Ovary (tissue), 9 donors: ENCODE results near the gene LGI1. TPM values are rescaled to one million over a fixed set of nuclear protein-coding genes. Genes with fewer than 3 reads are reported as not detected.

Experiments
- DNase-seq, 5 donors: peaks; one replicate each; pipeline ENCODE4 v3.0.0-alpha.2; 2019 to 2020
- H3K27ac ChIP-seq, 2 donors: fragments of 200-600 bp; one replicate each; pipeline versions ENCODE4 v1.5.1 to v1.8.0; 2019 to 2022
- H3K27me3 ChIP-seq: fragments of 200-600 bp; one replicate; pipeline ENCODE4 v1.8.0; 2022
- H3K36me3 ChIP-seq: fragments of 200-600 bp; sonication (generic); one replicate; pipeline ENCODE4 v1.5.1; 2019
- H3K4me1 ChIP-seq: one replicate; pipeline ENCODE4 v1.8.1; 2013; ENCODE audit warnings: mild to moderate bottlenecking, moderate library complexity; ENCODE audit not compliant: insufficient read depth
- H3K4me3 ChIP-seq: fragments of 200-600 bp; sonication (generic); one replicate; pipeline ENCODE4 v1.5.1; 2017
- H3K9me3 ChIP-seq, 2 donors: fragments of 200-600 bp in 1 of 2; sonication (generic) in 1 of 2; one replicate each; pipeline versions ENCODE4 v1.5.1 to v1.8.1; 2013 to 2019; ENCODE audit warnings: mild to moderate bottlenecking in 1 of 2, moderate library complexity in 1 of 2
- EP300 ChIP-seq: sonication (generic); formaldehyde crosslinking; IDR thresholded peaks from one replicate; pipeline ENCODE4 v1.6.1; 2017; ENCODE audit warnings: antibody characterized with exemption
- POLR2A ChIP-seq: fragments of 450-650 bp; IDR thresholded peaks from one replicate; pipeline ENCODE4 v1.6.1; 2017; ENCODE audit warnings: antibody characterized with exemption, mild to moderate bottlenecking, moderate library complexity
- WGBS, 3 donors: extraction: QIAGEN DNeasy Blood & Tissue Kit in 1 of 3; methylation state at CpG; one replicate each; pipeline versions ENCODE4 v1.1.5 to v1.1.7; 2013 to 2017; 5-methylcytosine and 5-hydroxymethylcytosine counted together
- intact Hi-C, 4 donors: fragments of 100-400 bp; cut with DNase I; formaldehyde crosslinking; loops; one replicate each; pipeline versions ENCODE4 v1.11.0 to v1.15.1; 2022 to 2023
- polyA plus RNA-seq, 2 donors: library from polyadenylated mRNA; stranded (reverse); fragments of 200-250 nt in 1 of 2; fragments of 350-450 nt in 1 of 2; fragmentation: Illumina TruSeq in 1 of 2; extraction: RNeasy Lipid Tissue Mini Kit (QIAGEN cat#74804) in 1 of 2; gene quantifications; one replicate each; pipeline ENCODE4 v1.2.3, GENCODE V29; 2013 to 2014
- total RNA-seq, 7 donors: library from RNA; depleted of rRNA in 2 of 7; stranded (reverse); fragments of >200 nt in 2 of 7; fragmentation: NEBNext Ultra II Directional in 3 of 7; extraction: Animal tissue kit (Norgen Biotek cat#: 25700) in 3 of 7; gene quantifications; one replicate each; pipeline versions ENCODE4 v1.1.0 to v1.2.4, GENCODE V29; 2016 to 2023
- TF ChIP-seq, protein P1 (sequence below), 3 donors: fragments of 450-650 bp in 2 of 3; fragments of 200-600 bp in 1 of 3; IDR thresholded peaks; one replicate each; pipeline versions ENCODE4 v1.5.1 to v1.8.0; 2016 to 2022; ENCODE audit warnings: antibody characterized with exemption in 3 of 3, mild to moderate bottlenecking in 1 of 3
- donor health status: DM: no; HTN: no; CAD: no; lungs with moderate emphysema.
- donor health status: DM: no; HTN: no; CAD: no.
- donor health status: Bipolar disorder and iron deficiency.
- donor health status: DM: yes; HTN: yes; CAD: no.
- donor health status: DM: no; HTN: no; CAD: no.
- donor health status: DM: yes; HTN: yes; CAD: no.

Gene LGI1
- total and polyA plus RNA-seq, 9 donors, result 0.04 to 2.1 (median 0.38) TPM; not detected in 6

DNA sequence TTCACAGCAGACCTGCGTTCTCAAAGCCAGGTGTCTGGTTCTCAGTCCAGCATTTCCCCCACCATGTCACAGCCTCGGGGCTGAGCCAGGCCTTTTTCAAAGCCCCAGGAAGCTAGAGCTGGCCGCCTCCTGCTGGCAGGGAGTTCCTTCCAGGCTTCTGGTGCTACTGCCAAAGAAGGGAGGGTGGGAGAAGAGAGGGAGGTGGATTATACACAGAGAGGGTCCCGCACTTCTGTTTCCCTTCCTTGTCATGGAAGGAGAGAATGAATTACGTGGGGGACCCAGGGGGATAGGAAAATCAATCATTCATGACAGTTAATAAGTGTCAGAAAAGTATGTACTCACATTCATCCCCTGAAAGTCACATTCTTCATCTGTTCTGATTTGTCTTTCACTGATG lies 600 bp upstream of the LGI1 start:
- 37 to 51% (median 39%) methylated on average over 5 of the region's 5 CpGs for WGBS, 3 donors
- H3K4me3 ChIP-seq, result no peak overlapping the region

DNA sequence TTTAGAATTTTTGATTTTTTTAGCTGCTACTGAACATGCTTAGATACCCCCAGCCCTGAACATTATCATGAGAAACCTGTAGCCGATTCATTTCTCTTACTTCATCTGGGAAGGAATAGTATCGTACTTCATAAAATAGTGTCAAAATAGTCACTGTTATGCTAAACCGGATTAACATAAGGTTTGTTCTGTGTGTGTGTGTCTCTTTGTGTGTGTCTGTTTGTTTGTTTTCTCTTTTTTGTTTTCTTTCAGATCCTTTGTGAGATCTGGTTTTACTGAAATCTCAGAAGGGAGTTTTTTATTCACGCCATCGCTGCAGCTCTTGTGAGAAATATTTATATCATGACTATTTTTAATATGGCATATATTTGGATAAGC lies 761 bp downstream of the LGI1 start:
- no peak for TF ChIP-seq EP300
- TF ChIP-seq, protein P1, sequence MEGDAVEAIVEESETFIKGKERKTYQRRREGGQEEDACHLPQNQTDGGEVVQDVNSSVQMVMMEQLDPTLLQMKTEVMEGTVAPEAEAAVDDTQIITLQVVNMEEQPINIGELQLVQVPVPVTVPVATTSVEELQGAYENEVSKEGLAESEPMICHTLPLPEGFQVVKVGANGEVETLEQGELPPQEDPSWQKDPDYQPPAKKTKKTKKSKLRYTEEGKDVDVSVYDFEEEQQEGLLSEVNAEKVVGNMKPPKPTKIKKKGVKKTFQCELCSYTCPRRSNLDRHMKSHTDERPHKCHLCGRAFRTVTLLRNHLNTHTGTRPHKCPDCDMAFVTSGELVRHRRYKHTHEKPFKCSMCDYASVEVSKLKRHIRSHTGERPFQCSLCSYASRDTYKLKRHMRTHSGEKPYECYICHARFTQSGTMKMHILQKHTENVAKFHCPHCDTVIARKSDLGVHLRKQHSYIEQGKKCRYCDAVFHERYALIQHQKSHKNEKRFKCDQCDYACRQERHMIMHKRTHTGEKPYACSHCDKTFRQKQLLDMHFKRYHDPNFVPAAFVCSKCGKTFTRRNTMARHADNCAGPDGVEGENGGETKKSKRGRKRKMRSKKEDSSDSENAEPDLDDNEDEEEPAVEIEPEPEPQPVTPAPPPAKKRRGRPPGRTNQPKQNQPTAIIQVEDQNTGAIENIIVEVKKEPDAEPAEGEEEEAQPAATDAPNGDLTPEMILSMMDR (IDR thresholded peaks at IDR 0.05), result no peak
- no peak for TF ChIP-seq POLR2A
- no peaks in the 10 kb centered on the region for H3K36me3 ChIP-seq
- no peak for DNase-seq
- no peaks in the 10 kb centered on the region for H3K9me3 ChIP-seq
- no peaks in the 10 kb centered on the region for H3K4me1 ChIP-seq
- H3K27ac ChIP-seq, result no peak overlapping the region
- 34 to 49% (median 36%) methylated on average over 5 of the region's 5 CpGs for WGBS, 3 donors
- intact Hi-C loops, result no loop called here
- H3K4me3 ChIP-seq, result no peak overlapping the region
- no peaks in the 10 kb centered on the region for H3K27me3 ChIP-seq

More for the DNA sequence above, 600 bp upstream of the LGI1 start:
- H3K27ac ChIP-seq, result no peak overlapping the region
- no peak for DNase-seq
- intact Hi-C loops, result no loop called here
- no peaks in the 10 kb centered on the region for H3K36me3 ChIP-seq
- H3K4me1 ChIP-seq, result no peaks in the 10 kb centered on the region
- no peak for TF ChIP-seq EP300
- TF ChIP-seq, protein P1 (IDR thresholded peaks at IDR 0.05), result no peak
- no peak for TF ChIP-seq POLR2A
- no peaks in the 10 kb centered on the region for H3K9me3 ChIP-seq
- no peaks in the 10 kb centered on the region for H3K27me3 ChIP-seq

DNA sequence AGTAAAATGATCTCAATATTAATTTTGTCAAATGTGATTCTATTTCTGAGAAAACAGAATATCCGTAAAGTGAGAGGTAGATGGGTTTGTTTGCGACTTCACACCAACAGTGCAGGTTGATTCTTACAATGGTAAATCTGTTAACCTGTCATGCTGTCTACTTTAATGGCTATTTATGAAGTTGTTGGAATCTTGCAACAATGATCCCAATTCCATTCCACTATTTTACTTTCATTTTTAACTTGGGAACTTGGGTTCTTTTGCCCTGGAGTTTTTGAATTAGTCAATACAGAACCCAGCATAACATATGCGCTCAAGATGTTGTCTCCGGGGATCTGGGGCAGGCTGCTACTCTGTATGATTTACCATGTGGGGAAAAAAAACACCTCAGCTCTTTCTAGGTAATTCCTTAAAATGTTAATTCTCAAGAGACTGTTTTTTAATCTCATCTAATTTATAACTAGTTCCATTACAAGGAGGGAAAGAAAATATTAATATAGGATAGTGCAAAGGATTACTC lies 1.2 kb downstream of the LGI1 start:
- no peak overlapping the region for H3K4me3 ChIP-seq
- no peak overlapping the region for H3K27ac ChIP-seq
- H3K4me1 ChIP-seq, result no peaks in the 10 kb centered on the region
- intact Hi-C loops, result no loop called here
- H3K36me3 ChIP-seq, result no peaks in the 10 kb centered on the region
- DNase-seq, result no peak
- TF ChIP-seq POLR2A (no peak), EP300 (no peak)
- TF ChIP-seq, protein P1 (IDR thresholded peaks at IDR 0.05), result no peak
- H3K9me3 ChIP-seq, result no peaks in the 10 kb centered on the region
- no peaks in the 10 kb centered on the region for H3K27me3 ChIP-seq
- 62 to 76% (median 65%) methylated on average over 4 of the region's 4 CpGs for WGBS, 3 donors

DNA sequence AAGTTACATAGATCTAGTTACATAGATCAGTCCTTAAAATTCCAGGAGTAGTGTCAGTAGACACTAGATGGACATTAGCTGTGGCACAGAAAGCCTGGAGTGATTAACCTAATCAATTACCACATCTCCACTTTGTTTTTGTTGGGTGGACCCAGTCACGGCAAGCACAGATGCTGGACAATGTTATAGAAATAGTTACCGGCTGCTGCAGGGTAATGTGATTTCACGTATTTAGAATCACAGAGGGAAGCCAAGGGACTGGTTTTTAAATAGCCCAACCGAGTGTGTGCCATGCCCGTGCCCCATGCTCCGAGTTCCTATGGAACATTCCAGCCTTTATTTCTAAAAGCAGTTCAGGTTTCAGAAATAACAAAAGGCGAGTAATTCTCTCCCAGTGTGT lies 2.8 kb downstream of the LGI1 start:
- no peak for DNase-seq
- H3K27ac ChIP-seq, result no peak overlapping the region

More for the DNA sequence above, 2.8 kb downstream of the LGI1 start:
- intact Hi-C loops, result no loop called here
- no peaks in the 10 kb centered on the region for H3K27me3 ChIP-seq
- H3K4me1 ChIP-seq, result no peaks in the 10 kb centered on the region
- TF ChIP-seq POLR2A (no peak), EP300 (no peak)
- TF ChIP-seq, protein P1 (IDR thresholded peaks at IDR 0.05), result no peak
- H3K4me3 ChIP-seq, result no peak overlapping the region
- no peaks in the 10 kb centered on the region for H3K36me3 ChIP-seq
- WGBS, 3 donors, result 45 to 62% (median 54%) methylated on average over 7 of the region's 7 CpGs
- H3K9me3 ChIP-seq, result no peaks in the 10 kb centered on the region
